Measurements from ENCODE around the gene C14orf93. TPM values are rescaled to one million over a fixed set of nuclear protein-coding genes. Genes with fewer than 3 reads are reported as not detected.

Gene C14orf93
- total RNA-seq, 1 donor from 2014 or later, result 4.1 TPM

DNA sequence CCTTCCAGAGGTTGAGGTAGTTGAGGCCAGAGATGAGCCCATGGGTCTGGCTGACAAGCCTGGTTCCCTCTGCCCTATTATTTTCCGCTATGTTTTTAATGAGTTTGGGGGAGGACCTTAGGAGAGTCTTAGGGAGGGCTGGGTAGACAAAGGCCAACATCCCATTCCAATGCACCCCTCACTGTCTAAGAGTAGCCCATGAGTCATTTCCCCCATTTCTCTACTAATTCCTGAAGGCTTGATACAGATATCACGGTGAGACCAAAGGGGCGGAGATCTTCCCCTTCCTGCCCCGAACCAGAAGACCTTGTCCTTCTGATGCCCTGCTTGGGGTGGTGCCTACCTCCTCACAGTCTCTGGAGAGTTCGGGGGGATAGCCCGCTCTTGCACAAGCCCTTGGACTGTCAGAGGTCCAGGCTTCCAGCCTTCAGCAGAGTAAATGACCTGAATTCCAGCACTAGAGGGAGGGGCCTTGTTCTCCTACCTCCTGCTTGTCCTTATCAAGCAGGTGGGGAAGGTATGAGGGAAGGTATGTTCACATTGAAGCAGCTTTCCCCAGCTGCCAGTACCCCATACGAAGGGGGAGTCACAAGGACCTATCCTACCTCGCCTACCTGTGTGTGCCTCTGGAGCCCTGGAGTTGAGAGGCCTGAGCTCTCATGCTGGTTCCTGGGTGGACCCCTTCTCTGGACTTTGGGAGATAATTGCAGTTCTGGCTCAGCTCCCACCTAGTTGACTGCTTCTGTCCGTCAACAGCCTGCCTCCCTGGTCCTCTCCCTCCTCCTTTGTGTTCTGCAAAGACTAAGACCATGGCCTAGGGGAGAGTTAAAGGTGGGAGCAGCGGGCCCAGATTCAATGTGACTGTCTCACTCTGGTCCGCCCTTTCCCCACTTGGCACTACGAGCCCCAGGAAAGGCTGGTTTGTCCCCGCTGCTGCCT lies 35.7 kb upstream of the C14orf93 start:
- DNase-seq (ENCODE audit: low read depth in 2 of 2), result peak in 1 of 2 donors; percentile 58

DNA sequence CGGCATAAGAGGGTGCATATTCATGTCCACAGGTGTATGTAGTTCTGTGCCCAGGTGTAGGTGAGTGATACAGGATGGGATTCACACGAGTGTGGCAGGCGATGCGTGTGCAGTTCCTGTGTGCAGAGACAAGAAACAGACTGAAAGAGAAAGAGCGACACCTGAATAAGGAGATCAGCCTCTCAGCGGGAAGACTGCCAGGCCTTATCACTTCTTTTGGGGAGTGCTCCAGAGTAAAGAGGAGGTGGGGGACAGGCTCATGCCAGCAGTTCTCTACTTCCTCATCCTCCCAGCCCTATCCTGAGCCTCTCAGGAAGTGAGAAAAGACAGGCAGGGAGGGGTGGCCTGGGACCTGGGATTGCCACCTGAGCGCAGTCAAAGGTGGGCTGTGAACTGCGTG lies 34.9 kb upstream of the C14orf93 start:
- DNase-seq (ENCODE audit: low read depth in 2 of 2), result no peak

DNA sequence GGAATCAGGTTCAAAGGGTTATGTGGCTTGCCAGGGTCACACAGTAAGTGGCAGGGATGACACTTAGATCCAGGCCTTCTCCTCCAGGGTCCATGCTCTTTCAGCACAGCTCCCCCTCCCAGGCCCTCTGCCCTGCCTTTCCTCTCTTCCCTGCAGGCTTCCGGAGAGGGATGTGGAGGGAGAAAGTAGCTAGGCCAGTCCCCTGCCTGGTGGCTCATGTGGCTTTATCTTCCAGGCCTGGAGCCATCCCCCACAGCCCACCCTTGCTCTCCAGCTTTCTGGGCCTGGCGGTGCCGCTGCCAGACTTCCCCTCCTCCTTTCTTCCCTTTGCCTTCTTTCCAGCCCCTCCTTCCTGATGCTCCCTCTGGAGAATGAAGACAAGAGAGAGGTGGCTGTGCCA lies 33.8 kb upstream of the C14orf93 start:
- no peak for DNase-seq (ENCODE audit: low read depth in 2 of 2)

- no peak for DNase-seq (ENCODE audit: low read depth in 2 of 2)
These were observed 33.2 kb upstream of the C14orf93 start for GRCh38 chr14:23043145-23043544.

- DNase-seq (ENCODE audit: low read depth in 2 of 2), result no peak
These were observed 32.4 kb upstream of the C14orf93 start, which contains the start of gene PSMB11 for GRCh38 chr14:23042162-23042965. PSMB11 (plus strand) TSS chr14:23042212; CDS start chr14:23042226, 14 bp downstream.

DNA sequence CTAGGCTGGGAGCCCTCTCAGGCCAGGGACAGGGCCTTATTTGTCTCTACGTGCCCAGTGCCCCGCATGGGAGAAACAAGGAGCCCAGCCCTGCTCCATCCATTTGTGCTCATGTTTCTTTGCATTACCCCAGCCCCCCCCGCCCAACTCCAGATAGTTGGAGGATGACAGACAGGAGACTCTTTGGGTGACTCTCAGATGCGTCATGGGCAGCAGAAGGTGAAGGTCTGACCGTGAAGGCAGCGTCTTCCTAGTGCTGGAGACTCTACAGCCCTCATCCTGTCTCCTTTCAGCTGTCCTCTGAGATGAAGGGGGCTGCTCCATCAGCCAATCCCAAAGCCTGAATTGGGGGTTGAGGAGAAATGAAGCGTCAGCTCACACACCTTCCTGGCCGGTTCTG lies 31.8 kb upstream of the C14orf93 start:
- no peak for DNase-seq (ENCODE audit: low read depth in 2 of 2)

GRCh38 chr14:23040100-23040499 lies 30.2 kb upstream of the C14orf93 start:
- no peak for DNase-seq (ENCODE audit: low read depth in 2 of 2)

DNA sequence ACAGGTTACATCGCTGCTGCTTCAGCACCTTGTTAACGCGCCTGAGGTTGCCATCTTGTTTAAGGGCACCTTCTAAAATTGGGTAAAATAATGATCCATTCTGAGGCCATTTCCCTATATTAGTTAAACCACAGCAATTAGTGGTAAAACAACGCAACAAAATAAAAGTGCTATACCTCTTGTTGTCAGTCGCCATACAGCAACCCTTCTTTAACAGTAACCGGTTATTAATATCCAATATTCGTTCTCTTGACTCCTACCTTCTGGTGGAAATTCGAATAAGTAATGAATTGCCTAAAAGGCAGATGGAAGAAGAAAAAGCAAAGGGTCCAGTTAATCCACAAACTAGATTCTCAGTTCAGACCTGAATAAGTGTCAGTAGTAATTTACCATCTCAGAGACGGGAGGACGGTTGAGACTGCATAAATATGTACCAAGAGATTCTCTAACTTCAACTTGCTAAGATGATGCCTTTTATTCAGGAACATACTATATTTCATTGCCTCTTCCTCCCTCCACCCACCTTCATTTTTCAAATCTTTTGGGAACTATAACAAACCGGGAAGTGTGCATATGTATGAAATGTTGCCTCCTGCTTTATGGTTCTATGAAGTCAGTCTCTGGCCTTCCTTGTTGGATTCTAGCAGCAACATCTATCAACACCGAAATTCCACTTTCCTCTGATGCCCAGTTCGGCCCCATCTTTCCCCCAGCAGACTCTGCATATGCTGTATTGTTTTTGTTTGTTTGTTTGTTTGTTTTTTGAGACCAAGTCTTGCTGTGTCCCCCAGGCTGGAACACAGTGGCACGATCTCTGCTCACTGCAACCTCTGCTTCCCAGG lies 25.6 kb upstream of the C14orf93 start:
- DNase-seq (ENCODE audit: low read depth in 2 of 2), result no peak

GRCh38 chr14:23034498-23035302 lies 24.8 kb upstream of the C14orf93 start, which contains the start of gene PSMB5:
PSMB5 (minus strand) TSS chr14:23034900; CDS start chr14:23034881, 19 bp downstream.
- DNase-seq (ENCODE audit: low read depth in 2 of 2), result peak; percentile 95 to 97

DNA sequence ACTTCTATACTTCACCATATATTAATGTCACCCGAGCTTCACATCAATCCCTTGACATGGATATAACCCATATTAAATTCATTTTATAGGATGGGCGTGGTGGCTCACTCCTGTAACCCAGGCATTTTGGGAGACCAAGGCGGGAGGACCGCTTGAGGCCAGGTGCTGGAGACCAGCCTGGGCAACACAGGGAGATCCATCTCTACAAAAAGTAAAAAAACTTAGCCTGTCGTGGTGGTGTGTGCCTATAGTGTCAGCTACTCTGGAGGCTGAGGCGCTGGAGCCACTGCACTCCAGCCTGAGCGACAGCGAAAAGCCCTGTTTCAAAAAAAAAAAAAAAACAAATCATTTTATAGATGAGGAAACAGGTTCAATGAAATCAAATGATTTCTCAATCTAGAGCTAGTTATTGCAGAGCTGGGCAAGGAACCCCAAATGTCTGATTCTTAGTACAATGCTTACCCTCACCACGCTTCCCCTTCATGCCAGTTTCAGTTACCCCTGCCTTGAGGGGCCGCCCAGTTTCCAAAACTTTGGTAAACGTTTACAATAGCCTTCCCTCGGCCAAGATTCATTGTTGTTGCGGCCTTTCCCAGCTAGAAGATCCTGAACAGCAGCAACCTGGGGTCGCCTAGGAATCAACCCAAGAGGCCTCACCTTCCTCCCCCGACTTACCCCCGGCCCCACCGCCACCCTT lies 24.0 kb upstream of the C14orf93 start:
- DNase-seq (ENCODE audit: low read depth in 2 of 2), result no peak

- DNase-seq (ENCODE audit: low read depth in 2 of 2), result no peak
These were observed 23.3 kb upstream of the C14orf93 start for GRCh38 chr14:23033251-23033727.

- DNase-seq (ENCODE audit: low read depth in 2 of 2), result no peak
These were observed 21.0 kb upstream of the C14orf93 start for GRCh38 chr14:23030936-23031335.

GRCh38 chr14:23028799-23029198 lies 18.9 kb upstream of the C14orf93 start:
- peak in 1 of 2 donors; percentile 39 for DNase-seq (ENCODE audit: low read depth in 2 of 2)

DNA sequence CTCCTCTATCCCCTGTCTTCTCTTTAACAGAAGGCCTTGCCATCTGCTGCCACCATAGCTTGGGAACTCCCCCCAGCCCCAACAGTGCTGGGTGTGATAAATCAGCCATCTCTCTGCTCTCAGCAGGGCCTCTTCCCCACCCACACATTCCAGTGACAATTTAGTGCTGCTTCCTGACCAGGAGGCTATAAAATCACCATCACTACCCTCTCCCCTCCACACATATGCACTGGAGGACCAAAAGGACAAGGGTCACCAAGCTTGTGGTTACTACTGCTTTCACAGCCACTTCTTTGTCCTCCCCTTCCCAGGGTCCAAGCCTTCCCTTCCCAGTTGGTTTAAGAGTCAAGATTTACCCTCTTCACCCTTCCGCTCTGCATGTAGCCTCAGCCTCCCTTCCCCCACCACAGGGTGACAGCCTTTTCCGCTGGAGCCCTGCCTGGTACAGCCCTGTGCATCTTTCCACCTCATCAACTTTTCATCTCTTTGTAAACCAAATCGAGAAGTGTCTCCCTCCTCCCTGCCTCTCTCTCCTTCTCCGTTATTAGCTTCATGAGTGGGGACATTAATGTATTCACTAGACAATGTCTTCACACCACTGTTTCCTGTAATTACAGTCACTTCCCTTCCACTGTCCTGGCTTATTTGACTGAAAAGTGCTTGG lies 15.3 kb upstream of the C14orf93 start:
- no peak for DNase-seq (ENCODE audit: low read depth in 2 of 2)

DNA sequence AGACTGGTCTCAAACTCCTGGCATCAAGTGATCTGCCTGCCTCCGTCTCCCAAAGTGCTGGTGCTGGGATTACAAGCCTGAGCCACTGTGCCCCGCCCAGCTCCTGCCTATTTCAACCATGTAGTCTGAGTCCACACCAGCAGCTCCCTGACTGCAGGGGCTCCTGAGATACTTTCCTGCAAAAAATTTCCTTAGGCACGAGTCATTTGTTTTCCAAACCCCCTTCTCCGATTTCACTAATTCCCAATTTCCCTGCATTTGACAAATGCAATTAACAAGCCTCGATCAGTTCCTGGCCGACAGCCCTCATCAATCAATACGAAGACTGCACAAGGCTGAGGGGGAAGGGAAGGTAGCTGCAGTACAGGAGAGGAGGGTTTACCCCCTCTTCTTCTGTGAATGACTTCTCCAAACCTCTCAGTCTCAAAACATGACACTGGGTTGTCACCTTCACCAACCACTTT lies 14.7 kb upstream of the C14orf93 start:
- no peak for DNase-seq (ENCODE audit: low read depth in 2 of 2)

DNA sequence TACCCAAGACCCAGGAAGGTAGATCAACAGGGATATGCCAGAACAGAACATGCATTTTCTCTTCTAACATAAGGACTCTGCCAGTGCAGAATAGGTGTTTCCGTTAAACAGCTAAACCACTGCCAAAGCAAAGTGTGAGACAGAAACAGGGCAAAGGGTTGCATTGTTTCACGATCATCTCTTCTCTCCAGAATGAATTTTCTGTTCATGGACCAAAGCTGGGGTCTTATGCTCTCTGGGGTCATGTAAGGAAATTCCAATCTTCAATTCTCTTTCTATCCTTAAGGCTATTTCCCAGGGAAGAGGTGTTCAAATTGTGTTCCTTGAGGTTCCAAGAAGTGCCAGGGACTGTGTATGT lies 13.8 kb upstream of the C14orf93 start:
- no peak for DNase-seq (ENCODE audit: low read depth in 2 of 2)

DNA sequence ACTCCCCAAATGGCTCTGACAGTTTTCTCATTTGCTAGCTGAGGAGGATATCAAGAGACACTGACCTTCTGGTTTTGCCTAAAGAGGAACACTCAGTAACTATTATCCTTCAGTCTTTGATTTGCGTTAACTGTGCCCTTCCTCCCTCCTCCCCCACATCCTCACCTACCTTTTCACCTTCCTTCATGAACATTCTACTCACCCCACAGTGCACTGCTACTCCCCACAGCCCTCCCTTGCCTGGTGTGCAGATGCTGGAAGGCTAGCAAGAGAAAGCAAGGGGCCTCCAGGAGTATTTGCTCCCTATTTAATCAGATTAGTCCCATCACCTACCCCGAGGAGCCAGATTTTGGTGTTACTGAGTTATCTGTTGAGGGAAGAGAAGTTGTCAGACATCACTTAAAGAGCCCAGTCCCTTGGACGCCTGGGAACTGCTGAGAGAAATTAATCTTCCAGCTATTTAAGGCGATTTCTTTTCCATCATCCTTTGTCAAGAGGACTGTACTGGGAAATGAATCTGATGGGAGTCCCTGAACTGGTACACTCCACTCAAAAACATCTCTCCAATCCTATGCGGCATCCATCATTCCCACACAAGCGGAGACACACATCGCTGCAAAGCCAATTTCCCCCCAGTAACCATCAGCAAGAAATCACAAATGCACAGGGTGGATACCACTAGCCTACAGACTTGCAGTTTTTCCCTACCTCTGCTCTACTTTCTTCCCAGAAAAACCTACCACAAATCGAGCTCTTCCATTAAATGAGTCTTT lies 13.3 kb upstream of the C14orf93 start:
- no peak for DNase-seq (ENCODE audit: low read depth in 2 of 2)

DNA sequence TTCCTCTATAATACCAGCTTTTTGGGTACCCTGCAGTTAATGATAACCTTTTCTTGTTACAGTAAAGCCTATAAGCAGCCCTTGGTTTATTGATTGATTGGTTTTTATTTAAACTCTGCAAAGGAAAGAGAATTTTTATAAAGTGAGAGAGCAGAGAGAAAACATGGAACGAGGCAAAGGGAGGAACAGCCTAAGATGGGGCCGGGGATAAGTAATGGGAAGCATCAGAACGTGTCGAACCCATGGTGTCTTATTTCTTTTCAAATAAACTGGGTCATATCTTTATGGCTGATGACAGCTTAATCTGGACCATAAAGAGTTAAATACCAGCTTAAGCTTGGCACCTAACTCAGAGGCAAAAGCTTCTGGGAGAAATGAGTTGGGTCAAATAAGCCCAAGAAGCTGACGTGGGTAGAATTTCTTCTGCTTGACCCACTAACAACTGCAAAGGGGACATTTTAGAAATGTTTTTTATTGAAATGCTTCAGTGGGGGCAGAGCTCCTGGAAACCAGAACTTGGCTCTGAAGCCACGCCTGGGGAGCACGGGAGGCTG lies 12.0 kb upstream of the C14orf93 start:
- no peak for DNase-seq (ENCODE audit: low read depth in 2 of 2)

Measured in dermis microvascular lymphatic vessel endothelial cell (primary cell).